Suprapubic skin (tissue), 4 donors: ENCODE results near the gene CEMIP2. TPM values are rescaled to one million over a fixed set of nuclear protein-coding genes. Genes with fewer than 3 reads are reported as not detected.

ENCODE experiments used
- total RNA-seq, 4 donors: library from RNA; depleted of rRNA; stranded (reverse); fragments of >200 nt; gene quantifications; one replicate each; pipeline ENCODE4 v1.1.0, GENCODE V29; 2016

Gene CEMIP2
- total RNA-seq, 4 donors from 2014 or later: 48.9 to 76.2 (median 66.1) TPM

Other genes with a start within 250 kb of the CEMIP2 start
- 10 to 100 TPM; 22.4 to 40.7 (median 33.2) TPM for gene ABHD17B, start 142.7 kb upstream of the CEMIP2 start, total RNA-seq
- gene C9orf85, start 143.1 kb upstream of the CEMIP2 start, total RNA-seq: 10 to 100 TPM; 13.1 to 18.9 (median 16.4) TPM